CD4-positive, alpha-beta T cell treated with Interleukin-17A for 4 hours (primary cell): ENCODE results near the gene NCOA1.
A peak's percentile ranks its signal among the peaks of the same experiment; 100 is the strongest.
"Not testable (repeated sequence)": the region's sequence is repeated elsewhere in the genome, so short reads cannot be mapped to it uniquely, and the experiment has no call there.

ENCODE experiments used
- DNase-seq: peaks from one replicate; pipeline ENCODE4 v3.0.0-alpha.2; 2020; ENCODE audit warnings: mixed read lengths

Gene NCOA1

DNA sequence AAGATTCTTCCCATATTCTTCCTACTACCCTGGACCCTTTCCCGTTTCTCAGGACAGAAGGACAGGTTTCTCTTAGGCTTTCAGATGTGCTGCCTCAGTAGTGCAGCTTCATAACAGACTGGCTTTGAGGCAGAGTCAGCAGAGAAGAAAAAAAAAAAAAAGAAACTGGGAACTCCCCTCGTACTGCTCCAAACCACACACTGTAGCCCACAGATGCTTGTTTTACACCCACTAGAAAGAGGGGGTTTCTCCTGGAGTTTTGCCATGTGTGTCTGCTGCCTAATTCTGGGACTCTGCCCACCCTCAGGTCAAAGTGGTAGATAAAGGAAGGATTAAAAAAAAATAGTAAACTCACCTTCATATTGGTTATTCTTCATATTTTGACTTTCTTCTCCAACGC is 95.9 kb downstream of the NCOA1 start:
- no peak for DNase-seq

- no peak for DNase-seq
Measured at GRCh38 chr2:24588294-24588693, 97.2 kb downstream of the NCOA1 start.

GRCh38 chr2:24592441-24593100 is 101.5 kb downstream of the NCOA1 start:
- DNase-seq = no peak

GRCh38 chr2:24594283-24594682 is 103.2 kb downstream of the NCOA1 start:
- DNase-seq = no peak

DNA sequence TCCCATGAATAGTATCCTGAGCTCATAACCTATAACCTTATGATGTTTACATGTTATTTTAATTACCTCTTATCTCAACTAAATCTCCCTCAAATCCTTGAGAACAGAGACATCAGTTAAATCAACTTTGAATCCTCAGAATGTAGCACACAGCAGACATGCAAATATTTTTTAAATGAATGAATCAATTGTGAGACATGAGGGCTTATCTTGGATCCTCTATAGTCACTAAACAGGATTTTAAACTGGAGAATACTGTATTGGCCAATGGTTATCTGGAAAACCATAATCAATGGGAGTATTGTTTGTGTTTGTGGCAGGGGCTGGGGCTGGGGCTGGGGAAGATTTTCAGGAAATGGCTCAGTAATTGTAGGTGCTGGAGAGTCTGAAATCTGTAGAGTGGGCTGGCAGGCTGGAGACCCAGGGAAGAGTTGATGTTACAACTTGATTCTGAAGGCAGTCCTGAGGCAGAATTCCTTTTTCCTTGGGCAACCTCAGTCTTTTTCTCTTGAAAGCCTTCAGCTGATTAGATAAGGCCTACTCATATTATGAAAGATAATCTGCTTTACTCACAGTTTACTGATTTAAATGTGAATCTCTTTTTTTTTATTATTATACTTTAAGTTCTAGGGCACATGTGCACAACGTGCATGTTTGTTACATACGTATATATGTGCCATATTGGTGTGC is 106.3 kb downstream of the NCOA1 start:
- DNase-seq = no peak

DNA sequence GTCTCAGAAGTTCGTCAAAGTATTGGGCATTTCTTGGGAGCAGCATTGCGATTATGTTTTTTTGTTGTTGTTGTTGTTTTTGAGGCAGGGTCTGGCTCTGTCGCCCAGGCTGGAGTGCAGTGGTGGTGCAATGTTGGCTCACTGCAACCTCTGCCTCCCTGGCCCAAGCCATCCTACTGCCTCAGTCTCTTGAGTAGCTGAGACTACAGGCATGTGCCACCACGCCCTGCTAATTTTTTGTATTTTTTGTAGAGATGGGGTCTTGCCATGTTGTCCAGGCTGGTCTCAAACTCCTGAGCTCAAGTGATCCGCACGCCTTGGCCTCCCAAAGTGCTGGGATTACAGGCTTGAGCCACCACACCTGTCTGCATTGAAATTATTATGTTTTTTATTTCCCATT is 109.1 kb downstream of the NCOA1 start:
- DNase-seq = not testable (repeated sequence)

DNA sequence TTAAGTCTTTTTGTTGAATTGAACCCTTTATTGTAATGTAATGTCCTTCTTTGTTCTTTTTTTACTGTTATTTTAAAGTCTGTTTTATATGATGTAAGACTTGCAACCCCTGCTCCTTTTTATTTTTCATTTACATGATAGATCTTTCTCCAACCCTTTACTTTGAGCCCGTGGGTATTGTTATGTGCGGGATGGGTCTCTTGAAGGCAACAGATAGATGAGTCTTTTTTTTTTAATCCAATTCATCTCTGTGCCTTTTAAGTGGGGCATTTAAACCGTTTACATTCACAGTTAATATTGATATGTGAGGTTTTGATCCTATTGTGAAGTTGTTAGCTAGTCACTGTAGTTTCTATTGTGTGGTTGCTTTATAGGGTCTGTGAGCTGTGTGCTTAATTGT is 120.6 kb downstream of the NCOA1 start:
- no peak for DNase-seq

- peak; percentile 10 for DNase-seq
Measured at GRCh38 chr2:24613154-24613814, 122.2 kb downstream of the NCOA1 start.

DNA sequence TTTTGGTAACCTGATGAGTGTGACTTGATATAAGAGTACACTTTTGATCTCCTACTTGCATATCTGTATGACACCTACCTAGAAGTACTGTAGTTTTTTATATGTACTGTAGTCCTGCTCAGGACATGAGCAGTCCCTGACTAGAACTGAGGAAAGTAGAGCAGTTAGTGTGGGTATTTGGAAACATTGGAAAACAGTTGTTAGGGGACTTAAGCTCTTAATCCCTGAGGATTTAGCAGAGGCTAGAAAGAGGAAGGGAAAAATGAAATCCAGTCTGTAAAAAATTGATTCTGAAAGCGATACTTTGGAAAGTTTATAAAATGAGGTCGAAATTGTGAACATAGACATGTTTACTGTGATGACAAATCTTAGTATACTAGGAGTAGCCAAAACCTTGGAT is 125.6 kb downstream of the NCOA1 start:
- no peak for DNase-seq

DNA sequence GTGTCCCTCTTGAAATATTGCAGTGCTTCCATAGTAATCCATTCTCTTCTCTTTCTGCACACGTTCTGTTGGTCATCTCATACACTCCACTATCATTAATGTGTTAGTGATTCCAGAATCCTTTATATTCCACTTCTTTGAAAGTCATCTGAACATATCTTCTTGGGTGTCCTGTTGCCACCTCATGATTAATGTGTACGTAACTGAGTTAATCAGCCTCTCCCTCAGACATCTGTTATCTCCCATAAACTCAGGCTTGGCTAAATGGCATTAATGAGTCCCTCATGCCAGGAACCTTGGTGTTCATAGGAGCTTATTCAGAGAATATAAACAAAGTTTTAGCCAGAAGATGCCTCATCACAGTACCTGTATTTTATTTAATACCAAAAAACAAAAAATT is 126.4 kb downstream of the NCOA1 start:
- no peak for DNase-seq

DNA sequence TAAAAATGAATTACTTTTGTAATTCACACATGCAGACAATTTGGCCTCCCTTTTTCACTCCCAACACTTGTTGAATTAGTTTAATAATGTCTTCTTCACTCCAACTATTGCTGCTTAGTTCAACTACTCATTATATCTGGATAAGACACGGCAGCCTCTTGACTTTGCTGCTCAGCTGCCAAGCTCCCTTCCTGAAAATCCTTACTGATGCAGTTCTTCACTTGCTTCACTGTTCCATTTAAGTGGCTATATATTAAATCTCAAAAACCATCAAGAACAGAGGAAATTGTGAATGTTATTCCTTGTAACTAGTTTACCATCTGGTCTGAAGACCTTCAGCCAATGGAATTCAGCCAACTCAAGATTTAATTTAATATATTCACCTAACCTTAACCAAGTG is 127.1 kb downstream of the NCOA1 start:
- DNase-seq = no peak

DNA sequence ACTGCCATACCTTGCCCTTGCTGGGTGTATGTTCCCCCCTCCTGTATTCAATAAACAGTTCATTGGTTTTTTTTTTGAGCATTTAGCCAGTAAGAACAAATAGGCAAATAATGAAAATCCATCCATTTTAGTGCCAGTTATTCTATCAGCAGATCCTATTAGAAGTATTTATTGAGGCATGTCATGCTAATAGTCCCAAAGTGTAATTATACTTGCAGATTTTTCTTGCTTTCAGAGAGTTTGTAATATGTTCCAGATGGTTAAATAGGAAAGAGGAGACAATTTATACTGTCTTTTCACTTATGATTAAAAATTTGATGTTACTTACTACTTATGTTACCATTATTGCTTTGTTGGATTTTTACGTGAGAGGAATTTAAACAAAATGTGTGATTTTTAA is 127.6 kb downstream of the NCOA1 start:
- no peak for DNase-seq

DNA sequence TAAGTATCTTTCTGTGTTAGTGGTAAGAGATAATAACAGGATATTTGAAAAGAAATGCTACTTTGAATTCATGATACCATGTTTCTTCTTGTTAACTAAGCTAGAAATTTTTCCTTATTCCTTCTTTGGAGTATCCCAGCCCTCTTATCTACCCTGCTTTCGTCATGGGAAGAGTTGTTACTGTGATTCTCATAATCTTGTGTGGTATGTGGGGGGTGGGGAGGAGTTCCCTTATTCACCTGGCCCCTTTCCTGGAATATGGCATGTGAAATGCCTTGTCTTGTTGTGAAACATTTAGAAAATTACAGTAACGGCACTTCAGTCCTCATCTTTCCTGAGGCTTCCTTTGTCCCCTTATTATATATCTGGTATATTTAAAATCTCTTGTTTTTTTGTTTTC is 129.9 kb downstream of the NCOA1 start:
- DNase-seq = no peak

- no peak for DNase-seq
Measured at GRCh38 chr2:24621779-24622538, 130.9 kb downstream of the NCOA1 start.

DNA sequence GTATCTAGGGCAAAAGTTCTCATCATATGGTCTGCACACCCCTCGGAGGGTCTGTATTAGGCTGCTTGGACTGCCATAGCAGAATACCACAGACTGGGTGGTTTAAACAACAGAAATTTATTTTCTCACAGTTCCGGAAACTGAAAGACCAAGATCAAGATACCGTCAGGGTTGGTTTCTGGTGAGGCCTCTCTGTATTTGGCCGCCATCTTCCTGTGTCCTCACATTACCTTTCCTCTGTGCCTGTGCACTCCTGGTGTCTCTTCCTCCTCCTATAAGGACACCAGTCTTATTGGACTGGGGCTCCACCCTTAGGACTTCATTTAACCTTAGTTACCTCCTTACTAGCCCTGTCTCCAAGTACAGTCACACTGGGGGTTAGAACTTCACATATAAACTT is 132.5 kb downstream of the NCOA1 start:
- DNase-seq = no peak

DNA sequence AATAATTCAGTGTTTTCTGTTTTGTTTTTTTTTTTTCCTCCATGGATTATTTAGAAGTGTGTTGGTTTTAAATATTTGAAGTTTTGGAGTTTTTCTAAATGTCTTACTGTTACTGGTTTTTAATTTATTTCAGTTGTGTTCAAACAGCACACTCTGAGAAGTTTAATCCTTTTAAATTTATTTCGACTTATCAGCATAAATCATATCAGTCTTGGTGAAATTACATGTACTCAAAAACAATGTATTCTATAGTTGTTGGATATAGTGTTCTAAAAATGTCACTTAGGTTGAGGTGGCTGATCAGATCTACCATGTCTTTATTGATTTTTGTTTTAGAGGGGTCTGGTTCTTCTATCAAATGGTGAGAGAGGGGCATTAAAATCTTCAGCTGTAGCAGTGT is 134.7 kb downstream of the NCOA1 start:
- no peak for DNase-seq

DNA sequence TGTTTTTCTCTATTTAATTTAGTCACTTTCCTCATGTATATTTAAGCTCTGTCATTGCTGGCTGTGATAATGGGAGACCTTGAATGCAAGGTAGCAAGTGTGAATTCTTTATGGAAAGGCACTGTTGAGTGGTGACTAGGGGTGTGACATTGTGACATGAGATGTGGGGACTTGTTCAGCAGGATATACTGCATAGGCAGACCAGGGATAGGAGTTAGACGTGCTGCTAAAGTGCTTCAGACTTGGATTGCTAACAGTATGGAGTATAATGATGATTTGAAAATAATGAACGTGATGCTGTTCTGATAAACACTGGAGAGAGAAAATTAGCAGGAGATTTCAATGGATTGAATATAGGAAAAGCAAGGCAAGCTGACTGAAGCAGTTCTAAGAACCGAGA is 135.1 kb downstream of the NCOA1 start:
- DNase-seq = no peak

GRCh38 chr2:24628746-24629145 is 137.7 kb downstream of the NCOA1 start:
- no peak for DNase-seq

DNA sequence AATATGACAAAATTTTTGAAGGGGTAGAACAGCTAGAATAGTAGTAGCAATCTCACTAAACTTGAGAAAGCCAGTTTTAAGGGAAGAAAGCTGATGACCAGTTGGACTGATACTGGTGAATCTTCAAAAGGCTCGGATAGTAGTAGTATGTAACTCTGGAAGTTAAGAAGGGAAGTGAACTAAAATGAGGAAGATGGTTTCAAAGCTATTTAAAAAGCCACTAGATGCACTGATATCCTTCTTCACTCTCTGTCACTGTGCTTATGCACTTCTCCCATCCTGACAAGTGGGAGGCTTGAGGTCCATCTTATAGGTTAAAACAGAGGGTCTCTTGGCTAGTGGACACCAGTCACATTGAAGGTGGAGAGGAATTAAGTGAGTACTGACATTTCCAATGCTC is 141.1 kb downstream of the NCOA1 start:
- DNase-seq = no peak

DNA sequence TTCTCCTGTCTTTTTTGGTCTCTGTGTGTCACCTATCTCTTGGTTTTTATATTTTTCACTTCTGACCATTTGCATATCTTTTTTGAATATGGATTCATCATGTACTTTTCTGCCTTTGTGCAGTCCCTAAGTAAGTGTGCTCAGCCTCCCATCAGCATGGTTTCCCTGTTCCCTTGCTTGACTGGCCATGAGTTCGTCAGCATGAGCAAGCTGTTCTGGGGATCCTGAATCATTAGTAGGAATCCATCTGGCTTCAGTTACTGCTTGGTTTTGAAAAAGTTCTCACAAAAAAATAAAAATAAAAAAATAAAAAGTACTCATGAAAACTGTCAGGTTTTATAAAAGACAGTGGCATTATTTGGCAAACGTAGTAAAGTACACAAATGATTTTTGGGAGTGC is 144.1 kb downstream of the NCOA1 start:
- DNase-seq = no peak

DNA sequence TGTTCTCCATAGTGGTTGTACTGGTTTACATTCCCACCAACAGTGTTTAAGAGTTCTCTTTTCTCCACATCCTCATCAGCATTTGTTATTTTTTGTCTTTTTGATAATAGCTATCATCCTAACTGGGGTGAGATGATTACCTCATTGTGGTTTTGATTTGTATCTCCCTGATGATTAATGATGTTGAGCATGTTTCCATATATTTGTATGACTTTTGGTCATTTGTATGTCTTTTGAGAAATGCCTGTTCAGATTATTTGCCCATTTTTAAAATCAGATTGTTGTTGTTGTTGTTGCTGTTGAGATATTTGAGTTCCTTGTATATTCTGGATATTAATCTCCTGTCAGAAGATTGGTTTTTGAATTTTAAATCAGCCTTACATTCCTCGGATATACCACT is 147.5 kb downstream of the NCOA1 start:
- no peak for DNase-seq

- DNase-seq = no peak
Measured at GRCh38 chr2:24642351-24642750, 151.3 kb downstream of the NCOA1 start.

GRCh38 chr2:24643051-24643450 is 152.0 kb downstream of the NCOA1 start:
- no peak for DNase-seq

DNA sequence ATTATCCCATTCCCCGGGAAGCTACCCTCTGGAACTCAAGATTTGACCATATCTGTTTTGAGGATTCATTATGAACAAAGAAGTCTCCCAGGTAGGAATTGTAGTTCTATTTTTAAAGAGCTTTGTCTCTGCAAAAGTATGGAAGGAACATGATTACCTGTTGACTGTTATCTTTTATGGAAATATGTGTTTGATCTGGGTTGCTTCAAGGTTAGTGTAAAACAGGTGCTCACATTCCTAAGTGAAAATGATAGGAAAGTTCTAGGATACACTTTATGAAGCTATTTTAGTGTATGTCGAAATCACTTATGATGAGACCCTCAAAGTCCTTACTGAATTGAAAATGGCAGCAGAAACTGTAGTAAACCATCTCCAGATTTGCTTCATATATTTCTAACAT is 153.0 kb downstream of the NCOA1 start:
- no peak for DNase-seq
